Tibial artery (tissue), 4 donors: ENCODE results near the gene MSI2.

ENCODE experiments used
- DNase-seq, 2 donors: peaks; one replicate each; pipeline ENCODE4 v3.0.0-alpha.2; 2019
- H3K27ac ChIP-seq, 2 donors: fragments of 200-600 bp; sonication (generic) in 1 of 2; 1 replicate in 1 of 2; 2 replicates in 1 of 2; pipeline ENCODE4 v1.5.1; 2018 to 2019; ENCODE audit warnings: mild to moderate bottlenecking in 1 of 2
- H3K27me3 ChIP-seq, 2 donors: fragments of 200-600 bp; sonication (generic) in 1 of 2; one replicate each; pipeline versions ENCODE4 v1.5.1 to v1.6.0; 2016 to 2019
- H3K36me3 ChIP-seq, 3 donors: fragments of 200-600 bp; sonication (generic) in 2 of 3; one replicate each; pipeline ENCODE4 v1.5.1; 2016 to 2019; ENCODE audit warnings: mild to moderate bottlenecking in 2 of 3
- H3K4me1 ChIP-seq, 4 donors: fragments of 200-600 bp; sonication (generic) in 2 of 4; 1 replicate in 3 of 4; 2 replicates in 1 of 4; pipeline ENCODE4 v1.5.1; 2016 to 2019
- H3K4me3 ChIP-seq, 2 donors: fragments of 200-600 bp; sonication (generic) in 1 of 2; 1 replicate in 1 of 2; 2 replicates in 1 of 2; pipeline ENCODE4 v1.5.1; 2018 to 2019; ENCODE audit warnings: mild to moderate bottlenecking in 2 of 2
- H3K9me3 ChIP-seq, 3 donors: fragments of 200-600 bp; sonication (generic) in 1 of 3; one replicate each; pipeline ENCODE4 v1.5.1; 2016 to 2019
- intact Hi-C: fragments of 100-400 bp; cut with DNase I; formaldehyde crosslinking; loops from one replicate; pipeline ENCODE4 v1.15.0; 2023; ENCODE audit warnings: low total_unique reads
- TF ChIP-seq, protein P1 (sequence below), 2 experiments: fragments of 200-600 bp in 1 of 2; fragments of 450-650 bp in 1 of 2; IDR thresholded peaks; one replicate each; pipeline ENCODE4 v1.5.1; 2017 to 2019; ENCODE audit warnings: antibody characterized with exemption in 2 of 2, mild to moderate bottlenecking in 1 of 2, moderate library complexity in 1 of 2

Gene MSI2

DNA sequence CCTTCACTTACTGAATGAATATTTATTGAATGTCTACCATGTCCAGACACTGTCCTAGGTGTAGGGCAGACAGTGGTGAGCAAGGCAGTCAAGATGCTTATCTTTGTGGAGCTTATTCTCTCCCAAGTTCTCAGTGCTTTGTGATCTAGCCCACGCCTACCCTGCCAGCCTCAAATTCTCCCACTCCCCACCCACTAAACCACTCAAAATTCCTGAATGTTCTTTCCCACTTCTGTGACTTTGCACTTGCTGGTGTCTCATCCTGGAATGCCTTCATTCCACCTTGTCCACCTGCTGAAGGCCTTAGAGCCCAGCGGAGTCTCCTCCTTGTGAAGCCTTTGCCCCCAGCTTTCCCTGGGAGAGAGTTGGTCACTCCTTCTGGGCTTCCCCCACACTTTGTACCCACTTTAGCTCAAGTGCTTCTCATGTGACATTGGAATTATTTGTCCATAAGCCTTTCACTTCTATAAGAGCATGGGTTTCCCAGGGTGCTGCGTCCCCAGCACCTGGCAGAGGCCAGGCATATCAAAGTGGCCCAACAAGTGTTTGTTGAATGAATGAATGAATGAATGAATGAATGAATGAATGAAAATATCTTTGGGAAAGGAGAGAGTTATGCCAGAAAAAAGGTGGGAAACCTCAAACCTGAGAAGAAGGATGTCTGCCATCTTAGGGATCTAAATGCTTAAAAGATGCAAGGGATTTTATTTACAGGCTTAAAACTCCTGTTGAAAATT lies 465.8 kb downstream of the MSI2 start:
- DNase-seq, result peak in 1 of 2 donors; percentile 15
- Histone ChIP-seq H3K4me3 (no peak overlapping the region), H3K36me3 (no peaks in the 10 kb centered on the region), H3K9me3 (no peaks in the 10 kb centered on the region), H3K27ac (no peak overlapping the region), H3K27me3 (peaks cover 0 to 6% of the 10 kb centered on the region in 2 donors), H3K4me1 (no peaks in the 10 kb centered on the region)
- intact Hi-C loops, result no loop called here
- TF ChIP-seq, protein P1, sequence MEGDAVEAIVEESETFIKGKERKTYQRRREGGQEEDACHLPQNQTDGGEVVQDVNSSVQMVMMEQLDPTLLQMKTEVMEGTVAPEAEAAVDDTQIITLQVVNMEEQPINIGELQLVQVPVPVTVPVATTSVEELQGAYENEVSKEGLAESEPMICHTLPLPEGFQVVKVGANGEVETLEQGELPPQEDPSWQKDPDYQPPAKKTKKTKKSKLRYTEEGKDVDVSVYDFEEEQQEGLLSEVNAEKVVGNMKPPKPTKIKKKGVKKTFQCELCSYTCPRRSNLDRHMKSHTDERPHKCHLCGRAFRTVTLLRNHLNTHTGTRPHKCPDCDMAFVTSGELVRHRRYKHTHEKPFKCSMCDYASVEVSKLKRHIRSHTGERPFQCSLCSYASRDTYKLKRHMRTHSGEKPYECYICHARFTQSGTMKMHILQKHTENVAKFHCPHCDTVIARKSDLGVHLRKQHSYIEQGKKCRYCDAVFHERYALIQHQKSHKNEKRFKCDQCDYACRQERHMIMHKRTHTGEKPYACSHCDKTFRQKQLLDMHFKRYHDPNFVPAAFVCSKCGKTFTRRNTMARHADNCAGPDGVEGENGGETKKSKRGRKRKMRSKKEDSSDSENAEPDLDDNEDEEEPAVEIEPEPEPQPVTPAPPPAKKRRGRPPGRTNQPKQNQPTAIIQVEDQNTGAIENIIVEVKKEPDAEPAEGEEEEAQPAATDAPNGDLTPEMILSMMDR (IDR thresholded peaks at IDR 0.05), result no peak

GRCh38 chr17:57722704-57723043 lies 466.4 kb downstream of the MSI2 start:
- Histone ChIP-seq H3K27me3 (peaks cover 0 to 6% of the 10 kb centered on the region in 2 donors), H3K9me3 (no peaks in the 10 kb centered on the region), H3K27ac (no peak overlapping the region), H3K36me3 (no peaks in the 10 kb centered on the region), H3K4me1 (no peaks in the 10 kb centered on the region), H3K4me3 (no peak overlapping the region)
- TF ChIP-seq, protein P1 (IDR thresholded peaks at IDR 0.05), result no peak
- intact Hi-C loops, result no loop called here
- no peak for DNase-seq

GRCh38 chr17:57723427-57724025 lies 467.2 kb downstream of the MSI2 start:
- Histone ChIP-seq H3K27me3 (peaks cover 0 to 6% of the 10 kb centered on the region in 2 donors), H3K36me3 (no peaks in the 10 kb centered on the region), H3K4me1 (no peaks in the 10 kb centered on the region), H3K27ac (no peak overlapping the region), H3K9me3 (no peaks in the 10 kb centered on the region), H3K4me3 (no peak overlapping the region)
- DNase-seq, result peak in 1 of 2 donors; percentile 46
- TF ChIP-seq, protein P1 (IDR thresholded peaks at IDR 0.05), result no peak
- intact Hi-C loops, result no loop called here

- Histone ChIP-seq H3K36me3 (no peaks in the 10 kb centered on the region), H3K4me3 (no peak overlapping the region), H3K27ac (no peak overlapping the region), H3K9me3 (no peaks in the 10 kb centered on the region), H3K4me1 (no peaks in the 10 kb centered on the region), H3K27me3 (peaks cover 0 to 6% of the 10 kb centered on the region in 2 donors)
- no peak for DNase-seq
- intact Hi-C loops, result no loop called here
- TF ChIP-seq, protein P1 (IDR thresholded peaks at IDR 0.05), result no peak
Measured at GRCh38 chr17:57724026-57724728, 467.9 kb downstream of the MSI2 start.

GRCh38 chr17:57724729-57725125 lies 468.4 kb downstream of the MSI2 start:
- no peak for DNase-seq
- Histone ChIP-seq H3K9me3 (no peaks in the 10 kb centered on the region), H3K4me1 (no peaks in the 10 kb centered on the region), H3K27me3 (peaks cover 0 to 12% of the 10 kb centered on the region in 2 donors), H3K4me3 (no peak overlapping the region), H3K36me3 (no peaks in the 10 kb centered on the region), H3K27ac (no peak overlapping the region)
- intact Hi-C loops, result no loop called here
- TF ChIP-seq, protein P1 (IDR thresholded peaks at IDR 0.05), result no peak
